ENCODE results near the gene ZNF160.

DNA sequence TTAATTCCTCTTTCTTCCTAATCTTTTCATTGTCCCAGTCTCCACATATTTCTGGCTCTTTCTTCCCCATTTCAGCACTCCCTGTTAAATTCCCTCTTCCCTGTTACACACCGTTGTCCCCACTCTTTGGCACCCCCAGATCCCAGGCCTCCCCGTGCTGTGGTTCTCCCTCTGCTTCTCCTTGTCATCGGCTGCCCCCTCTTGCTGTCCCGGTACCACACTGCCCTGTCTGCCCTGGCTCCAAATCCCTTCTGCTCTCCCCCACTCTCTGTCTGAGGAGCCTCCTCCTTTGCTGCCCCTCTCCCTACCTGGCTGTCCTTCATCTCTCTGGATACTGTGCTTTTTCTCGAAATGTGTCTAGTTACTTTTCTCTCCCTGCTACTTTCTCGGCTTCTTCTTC lies 28.5 kb upstream of the ZNF160 start:
- TF ChIP-seq, protein P1, sequence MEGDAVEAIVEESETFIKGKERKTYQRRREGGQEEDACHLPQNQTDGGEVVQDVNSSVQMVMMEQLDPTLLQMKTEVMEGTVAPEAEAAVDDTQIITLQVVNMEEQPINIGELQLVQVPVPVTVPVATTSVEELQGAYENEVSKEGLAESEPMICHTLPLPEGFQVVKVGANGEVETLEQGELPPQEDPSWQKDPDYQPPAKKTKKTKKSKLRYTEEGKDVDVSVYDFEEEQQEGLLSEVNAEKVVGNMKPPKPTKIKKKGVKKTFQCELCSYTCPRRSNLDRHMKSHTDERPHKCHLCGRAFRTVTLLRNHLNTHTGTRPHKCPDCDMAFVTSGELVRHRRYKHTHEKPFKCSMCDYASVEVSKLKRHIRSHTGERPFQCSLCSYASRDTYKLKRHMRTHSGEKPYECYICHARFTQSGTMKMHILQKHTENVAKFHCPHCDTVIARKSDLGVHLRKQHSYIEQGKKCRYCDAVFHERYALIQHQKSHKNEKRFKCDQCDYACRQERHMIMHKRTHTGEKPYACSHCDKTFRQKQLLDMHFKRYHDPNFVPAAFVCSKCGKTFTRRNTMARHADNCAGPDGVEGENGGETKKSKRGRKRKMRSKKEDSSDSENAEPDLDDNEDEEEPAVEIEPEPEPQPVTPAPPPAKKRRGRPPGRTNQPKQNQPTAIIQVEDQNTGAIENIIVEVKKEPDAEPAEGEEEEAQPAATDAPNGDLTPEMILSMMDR (IDR thresholded peaks at IDR 0.05), result no peak
- no peak for TF ChIP-seq POLR2A (IDR thresholded peaks at IDR 0.05)

All from uterus (tissue), 2 donors.